ENCODE results near the gene CGB8.
"Not testable (repeated sequence)": the region's sequence is repeated elsewhere in the genome, so short reads cannot be mapped to it uniquely, and the experiment has no call there.

CGB8 gene

DNA sequence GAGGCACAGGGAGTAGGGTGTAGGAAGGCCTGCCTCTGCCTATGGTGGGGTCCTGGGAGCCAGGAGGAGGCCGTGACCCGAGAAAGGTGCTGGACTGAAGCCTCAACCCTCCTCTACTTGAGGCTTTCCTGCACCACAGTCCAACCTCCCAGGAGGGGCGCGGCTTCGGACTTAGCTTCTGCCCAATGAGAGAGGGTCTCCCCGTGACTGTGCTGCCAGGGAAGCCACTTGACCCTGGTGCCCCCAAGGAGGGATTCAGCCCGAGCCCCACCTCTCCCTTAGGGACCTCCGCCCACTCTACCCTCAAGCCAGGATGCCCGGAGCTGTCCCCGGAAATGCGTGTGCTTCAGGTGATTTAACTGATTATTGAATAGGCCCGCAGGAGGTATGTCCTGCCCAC, at the start of gene CGB8:
Gene CGB8, minus strand, starts transcription at position 101 of the 400 bp plus-strand sequence. CDS start 372 bp downstream, outside the sequence.
- H3K9me3 Mint-ChIP-seq = not testable (repeated sequence)

DNA sequence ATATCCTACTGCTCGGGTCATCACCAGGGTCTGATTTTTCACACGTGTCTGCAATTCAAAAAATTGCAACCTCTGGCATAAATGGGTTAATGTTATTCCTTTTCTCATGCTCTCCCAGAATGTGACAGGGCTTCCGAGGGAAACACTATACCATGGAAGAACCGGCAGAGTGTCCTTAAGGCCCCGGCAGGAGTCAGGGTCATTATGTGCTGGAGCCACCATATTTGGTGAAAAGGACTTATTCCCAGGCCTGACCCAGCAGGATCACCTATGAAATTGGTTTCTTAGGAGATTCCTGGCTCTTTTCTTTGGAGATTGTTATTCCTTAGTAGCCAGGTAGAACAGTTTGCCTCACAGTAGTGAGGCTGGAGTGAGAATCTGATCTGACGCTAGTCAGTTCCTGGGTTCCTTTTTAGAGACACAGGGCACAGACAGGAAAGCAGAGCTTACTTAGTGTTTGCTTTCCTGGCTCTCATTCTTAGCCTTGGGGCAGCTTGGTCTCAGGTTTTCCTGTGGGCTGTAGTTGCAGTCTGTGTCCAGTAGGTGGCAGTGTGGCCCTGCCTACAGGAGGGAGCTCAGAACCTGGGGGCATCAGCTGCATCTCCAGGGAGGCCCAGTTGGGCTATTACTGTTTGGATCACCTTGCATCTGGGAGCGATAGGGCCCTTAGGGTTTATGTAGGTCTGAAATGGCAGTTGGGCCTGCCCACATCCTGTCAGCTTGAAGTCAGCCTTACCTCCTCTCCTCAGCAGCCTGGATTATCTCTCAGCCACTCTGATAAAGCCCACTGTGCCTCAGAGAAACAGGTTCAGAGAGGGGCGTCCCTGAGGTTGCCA, 48.8 kb upstream of the CGB8 start:
- Mint-ChIP-seq H3K36me3 (peaks cover 31 to 58% of the 10 kb centered on the region in 2 donors), H3K27me3 (no peaks in the 10 kb centered on the region), H3K27ac (no peak overlapping the region), H3K4me3 (no peak overlapping the region), H3K4me1 (peaks cover 18 to 33% of the 10 kb centered on the region in 2 donors), H3K9me3 (no peaks in the 10 kb centered on the region)
- DNase-seq (peak; percentile 61), ATAC-seq (replicated peaks) (peak; percentile 92 to 94)

More for the DNA sequence above, at the start of gene CGB8:
- not testable (repeated sequence) for DNase-seq; ATAC-seq (replicated peaks); H3K36me3 Mint-ChIP-seq; H3K4me1 Mint-ChIP-seq; H3K27ac Mint-ChIP-seq; H3K4me3 Mint-ChIP-seq
- H3K27me3 Mint-ChIP-seq = peaks cover 12 to 15% of the 10 kb centered on the region in 2 donors

DNA sequence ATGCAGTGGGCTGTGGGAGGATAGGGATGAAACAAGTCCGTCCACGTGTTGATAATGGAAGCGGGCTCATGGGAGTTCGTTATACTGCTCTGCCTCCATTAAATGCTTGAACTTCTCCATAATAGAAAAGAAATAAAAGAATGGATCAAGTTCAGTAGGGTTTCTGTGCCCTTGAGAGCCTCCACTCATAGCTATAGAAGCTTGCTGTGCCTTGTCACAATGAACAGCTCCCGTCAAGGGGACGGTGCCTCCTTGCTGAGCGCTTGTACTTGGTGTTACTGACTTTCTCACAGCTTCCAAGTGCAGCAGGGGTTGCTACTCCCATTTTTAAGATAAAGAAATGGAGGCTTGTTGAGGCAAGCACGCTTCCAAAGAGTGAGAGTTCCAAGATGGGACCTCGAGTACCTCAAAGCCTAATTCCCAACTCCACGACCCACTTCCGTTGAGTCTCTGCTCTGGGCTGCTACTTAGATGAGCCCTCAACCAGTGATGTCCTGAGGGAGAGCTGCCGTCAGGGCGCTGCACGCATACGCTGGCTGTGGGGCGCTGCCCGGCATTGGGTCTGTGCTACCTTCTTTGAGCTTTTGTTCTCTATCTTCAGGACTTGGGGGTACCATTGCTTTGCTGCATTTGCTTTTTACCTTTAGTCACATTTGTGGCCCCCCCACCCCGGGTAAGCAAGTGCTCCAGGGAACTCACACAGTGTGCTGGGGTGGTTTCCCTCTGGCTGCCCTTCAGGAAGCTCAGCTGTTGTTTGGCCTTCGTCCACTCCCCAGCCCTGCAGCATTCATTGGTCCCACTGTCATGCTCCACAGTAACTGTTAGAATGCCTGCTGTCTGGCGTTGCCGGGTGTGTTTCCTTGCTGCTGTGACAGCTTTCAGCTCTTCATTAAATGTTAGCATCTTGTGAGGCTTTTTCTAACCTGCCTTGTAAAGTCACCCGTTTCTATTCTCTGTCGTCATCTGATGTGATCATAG, 45.9 kb upstream of the CGB8 start:
- Mint-ChIP-seq H3K27me3 (no peaks in the 10 kb centered on the region), H3K36me3 (peaks cover 35 to 62% of the 10 kb centered on the region in 2 donors), H3K27ac (peak overlapping the region; percentile 31), H3K9me3 (no peaks in the 10 kb centered on the region), H3K4me1 (peaks cover 21 to 39% of the 10 kb centered on the region in 2 donors), H3K4me3 (no peak overlapping the region)
- no peak for DNase-seq
- no peak for ATAC-seq (replicated peaks)

GRCh38 chr19:49092686-49093085, 43.8 kb upstream of the CGB8 start:
- H3K27me3 Mint-ChIP-seq = no peaks in the 10 kb centered on the region
- DNase-seq = no peak
- peaks cover 24 to 50% of the 10 kb centered on the region in 2 donors for H3K36me3 Mint-ChIP-seq

GRCh38 chr19:49091391-49092038, 42.6 kb upstream of the CGB8 start:
- DNase-seq (no peak), ATAC-seq (replicated peaks) (no peak)
- Mint-ChIP-seq H3K4me1 (peaks cover 28 to 54% of the 10 kb centered on the region in 2 donors), H3K27ac (no peak overlapping the region), H3K27me3 (no peaks in the 10 kb centered on the region), H3K36me3 (peaks cover 30 to 53% of the 10 kb centered on the region in 2 donors), H3K9me3 (no peaks in the 10 kb centered on the region), H3K4me3 (no peak overlapping the region)

More at GRCh38 chr19:49092686-49093085, 43.8 kb upstream of the CGB8 start:
- H3K4me3 Mint-ChIP-seq = no peak overlapping the region
- no peaks in the 10 kb centered on the region for H3K9me3 Mint-ChIP-seq
- ATAC-seq (replicated peaks) = no peak
- no peak overlapping the region for H3K27ac Mint-ChIP-seq
- H3K4me1 Mint-ChIP-seq = peaks cover 21 to 48% of the 10 kb centered on the region in 2 donors

DNA sequence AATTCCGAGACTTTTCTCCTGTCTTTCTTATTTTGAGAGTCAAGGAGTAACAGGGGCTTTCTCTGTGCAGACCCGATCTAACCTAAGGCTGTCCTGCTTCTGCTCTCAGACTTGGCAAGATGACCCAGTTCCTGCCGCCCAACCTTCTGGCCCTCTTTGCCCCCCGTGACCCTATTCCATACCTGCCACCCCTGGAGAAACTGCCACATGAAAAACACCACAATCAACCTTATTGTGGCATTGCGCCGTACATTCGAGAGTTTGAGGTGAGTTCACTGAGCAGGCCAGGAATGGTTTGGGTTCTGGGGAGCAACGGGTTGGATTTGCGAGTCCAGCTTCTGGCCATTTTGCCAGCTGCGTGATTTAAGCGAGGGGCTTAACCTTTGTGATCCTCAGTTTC, 37.4 kb upstream of the CGB8 start:
- peak overlapping the region; percentile 98 for H3K4me3 Mint-ChIP-seq
- ATAC-seq (replicated peaks) (no peak), DNase-seq (no peak)
- H3K9me3 Mint-ChIP-seq = no peaks in the 10 kb centered on the region
- peak overlapping the region; percentile 98 for H3K27ac Mint-ChIP-seq
- H3K27me3 Mint-ChIP-seq = peaks cover 0 to 5% of the 10 kb centered on the region in 2 donors
- peaks cover 31 to 36% of the 10 kb centered on the region in 2 donors for H3K36me3 Mint-ChIP-seq
- H3K4me1 Mint-ChIP-seq = peaks cover 27 to 52% of the 10 kb centered on the region in 2 donors

DNA sequence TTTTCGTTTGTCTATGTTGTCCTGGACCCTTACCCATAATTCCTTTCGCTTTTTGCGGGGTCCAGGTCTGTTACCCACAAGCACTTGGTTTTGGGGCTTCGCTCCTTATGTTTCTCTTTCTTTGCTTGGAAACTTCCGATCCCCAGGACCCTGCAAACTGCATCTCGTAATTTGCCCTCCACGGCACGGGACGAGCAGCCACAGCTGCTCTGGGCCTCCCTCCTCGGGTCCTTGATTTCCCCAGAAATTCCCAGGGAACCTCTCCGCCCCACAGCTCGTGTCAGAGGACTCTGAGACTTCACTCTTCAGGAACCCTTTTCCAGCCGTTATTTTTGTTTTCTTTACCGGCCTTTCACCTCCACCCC, 36.9 kb upstream of the CGB8 start:
- ATAC-seq (replicated peaks) = no peak
- no peak for DNase-seq
- H3K27me3 Mint-ChIP-seq = peaks cover 0 to 5% of the 10 kb centered on the region in 2 donors
- H3K9me3 Mint-ChIP-seq = no peaks in the 10 kb centered on the region
- H3K4me1 Mint-ChIP-seq = peaks cover 24 to 47% of the 10 kb centered on the region in 2 donors
- peak overlapping the region; percentile 98 for H3K27ac Mint-ChIP-seq
- H3K36me3 Mint-ChIP-seq = peaks cover 29 to 31% of the 10 kb centered on the region in 2 donors
- H3K4me3 Mint-ChIP-seq = peak overlapping the region; percentile 98

DNA sequence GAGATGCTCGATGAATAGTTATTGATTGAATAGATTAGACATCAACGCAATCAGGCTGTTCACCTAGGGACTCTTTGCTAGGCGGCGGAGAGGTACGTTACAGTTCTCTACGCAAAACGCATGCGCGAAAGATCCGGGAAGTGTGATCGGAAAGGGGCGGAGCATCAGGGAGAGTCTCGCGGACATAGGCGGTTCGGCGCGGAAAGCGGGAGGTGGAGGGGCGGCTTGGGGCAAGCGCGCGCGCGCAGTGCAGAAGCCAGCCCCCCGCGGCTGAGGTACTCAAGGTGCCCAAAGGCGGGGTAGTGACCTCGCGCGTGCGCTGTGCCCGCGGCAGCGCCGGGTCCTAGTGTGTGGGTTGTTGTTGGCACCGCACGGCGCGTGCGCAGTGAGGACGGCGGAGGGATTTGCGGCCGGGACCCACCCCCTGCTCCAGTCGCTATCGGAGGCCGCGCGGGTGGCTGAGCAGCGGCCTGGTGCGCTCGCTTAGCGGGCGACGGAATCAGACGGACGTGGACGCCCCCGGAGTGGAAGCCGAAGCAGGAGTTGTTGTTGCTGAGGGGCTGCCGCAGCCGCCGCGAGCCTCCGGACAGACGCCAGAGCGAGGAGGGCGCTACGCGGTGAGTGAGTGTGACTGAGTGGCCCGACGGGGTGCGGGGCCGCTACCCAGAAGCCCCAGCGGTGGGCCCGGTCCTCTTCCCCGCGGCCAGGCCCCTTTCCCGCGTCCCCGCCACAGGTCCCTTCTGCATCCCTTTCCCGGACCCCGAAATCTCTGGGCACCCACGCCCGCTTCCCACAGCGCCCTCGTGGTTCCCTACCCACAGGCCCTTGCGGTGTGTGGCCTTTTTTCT, 36.3 kb upstream of the CGB8 start, which contains the start of gene SNRNP70:
Gene SNRNP70, plus strand, starts transcription at position 432 of the 848 bp plus-strand sequence. CDS start 964 bp downstream, outside the sequence.
- ATAC-seq (replicated peaks) (peak; percentile 96 to 98), DNase-seq (peak; percentile 99)
- H3K36me3 Mint-ChIP-seq = peaks cover 23 to 25% of the 10 kb centered on the region in 2 donors
- H3K4me1 Mint-ChIP-seq = peaks cover 19 to 41% of the 10 kb centered on the region in 2 donors
- H3K27me3 Mint-ChIP-seq = peaks cover 0 to 11% of the 10 kb centered on the region in 2 donors
- H3K9me3 Mint-ChIP-seq = no peaks in the 10 kb centered on the region
- H3K27ac Mint-ChIP-seq = peak within 1 kb of the TSS; percentile 98
- peak within 1 kb of the TSS; percentile 98 for H3K4me3 Mint-ChIP-seq

DNA sequence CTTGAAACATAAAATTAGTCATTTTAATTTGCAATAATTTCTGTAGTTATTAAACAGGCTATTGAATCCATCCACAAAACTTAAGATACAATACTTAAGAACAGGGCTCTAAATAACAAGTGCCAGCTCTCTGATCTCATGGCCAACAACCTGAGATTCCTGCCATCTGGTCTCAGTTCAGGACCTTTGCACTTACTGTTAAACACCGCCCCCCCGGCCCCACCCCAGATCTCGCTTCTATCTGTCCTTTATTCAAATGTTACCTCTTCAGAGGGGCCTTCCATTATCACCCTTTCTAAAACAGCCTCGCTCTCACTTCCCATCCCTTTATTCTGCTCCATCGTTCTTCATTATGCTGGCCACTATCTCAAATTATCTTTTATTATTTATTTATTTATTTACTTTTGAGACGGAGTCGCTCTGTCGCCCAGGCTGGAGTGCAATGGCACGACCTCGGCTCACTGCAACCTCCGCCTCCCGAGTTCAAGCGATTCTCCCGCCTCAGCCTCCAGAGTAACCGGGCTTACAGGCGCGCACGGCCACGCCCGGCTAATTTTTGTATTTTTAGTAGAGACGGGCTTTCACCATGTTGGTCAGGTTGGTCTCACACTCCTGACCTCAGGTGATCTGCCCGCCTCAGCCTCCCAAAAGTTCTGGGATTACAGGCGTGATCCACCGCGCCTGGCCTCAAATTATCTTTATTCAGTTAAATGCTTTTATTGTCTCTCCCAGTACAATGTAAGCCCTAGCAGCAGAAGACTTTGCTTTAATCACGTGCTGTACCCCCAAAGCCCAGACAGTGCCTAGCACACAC, 35.5 kb upstream of the CGB8 start:
- Mint-ChIP-seq H3K27me3 (peaks cover 0 to 11% of the 10 kb centered on the region in 2 donors), H3K4me1 (peaks cover 19 to 39% of the 10 kb centered on the region in 2 donors), H3K36me3 (peaks cover 20 to 21% of the 10 kb centered on the region in 2 donors), H3K4me3 (peak overlapping the region; percentile 98), H3K27ac (peak overlapping the region; percentile 98), H3K9me3 (no peaks in the 10 kb centered on the region)
- DNase-seq = no peak
- ATAC-seq (replicated peaks) = no peak

GRCh38 chr19:49081273-49081672, 32.4 kb upstream of the CGB8 start:
- Mint-ChIP-seq H3K9me3 (no peaks in the 10 kb centered on the region), H3K27ac (no peak overlapping the region), H3K4me3 (no peak overlapping the region), H3K36me3 (peaks cover 9 to 10% of the 10 kb centered on the region in 2 donors), H3K4me1 (peaks cover 8 to 12% of the 10 kb centered on the region in 2 donors), H3K27me3 (peaks cover 2 to 15% of the 10 kb centered on the region in 2 donors)
- no peak for ATAC-seq (replicated peaks)
- DNase-seq = no peak

DNA sequence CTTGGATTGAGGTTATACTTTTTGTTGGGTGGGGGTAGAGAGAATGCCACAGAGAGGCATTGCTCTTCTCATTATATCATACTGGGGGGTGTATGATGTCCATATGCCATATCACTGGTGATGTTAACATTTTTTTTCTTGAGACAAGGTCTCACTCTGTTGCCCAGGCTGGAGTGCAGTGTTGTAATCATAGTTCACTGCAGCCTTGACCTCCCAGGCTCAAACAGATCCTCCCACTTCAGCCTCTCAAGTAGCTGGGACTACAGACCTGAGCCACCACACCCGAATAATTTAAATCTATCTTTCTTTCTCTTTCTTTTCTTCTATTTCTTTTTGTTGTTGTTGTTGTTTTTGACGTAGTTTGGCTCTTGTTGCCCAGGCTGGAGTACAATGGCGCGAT, 31.5 kb upstream of the CGB8 start:
- Mint-ChIP-seq H3K4me1 (peaks cover 6 to 8% of the 10 kb centered on the region in 2 donors), H3K27me3 (peaks cover 11 to 24% of the 10 kb centered on the region in 2 donors), H3K9me3 (no peaks in the 10 kb centered on the region), H3K4me3 (no peak overlapping the region), H3K27ac (no peak overlapping the region), H3K36me3 (peaks cover 2 to 4% of the 10 kb centered on the region in 2 donors)
- no peak for ATAC-seq (replicated peaks)
- no peak for DNase-seq

GRCh38 chr19:49074869-49075268, 26.0 kb upstream of the CGB8 start:
- Mint-ChIP-seq H3K27me3 (peaks cover 41 to 62% of the 10 kb centered on the region in 2 donors), H3K36me3 (peaks cover 4 to 15% of the 10 kb centered on the region in 2 donors), H3K4me1 (peaks cover 9 to 16% of the 10 kb centered on the region in 2 donors)
- not testable (repeated sequence) for H3K4me3 Mint-ChIP-seq; H3K27ac Mint-ChIP-seq; H3K9me3 Mint-ChIP-seq; ATAC-seq (replicated peaks); DNase-seq
